HG03175 (cell line): ENCODE results near the gene SYNGR1.

Experiments
- ATAC-seq: cut with Tn5 transposase; IDR thresholded peaks from one replicate; pipeline ENCODE4 v1.9.1; 2021; ENCODE audit warnings: mild to moderate bottlenecking, moderate library complexity; ENCODE audit not compliant: unreplicated experiment

The SYNGR1 gene

GRCh38 chr22:39368461-39368911 lies 18.7 kb downstream of the SYNGR1 start:
- ATAC-seq: no peak

- ATAC-seq: no peak
Measured at GRCh38 chr22:39369186-39369585, 19.4 kb downstream of the SYNGR1 start.

- ATAC-seq: no peak
Measured at GRCh38 chr22:39369586-39369985, 19.8 kb downstream of the SYNGR1 start.

GRCh38 chr22:39371732-39372131 lies 21.9 kb downstream of the SYNGR1 start:
- ATAC-seq: no peak

- no peak for ATAC-seq
Measured at GRCh38 chr22:39374191-39374590, 24.4 kb downstream of the SYNGR1 start.

GRCh38 chr22:39374801-39375200 lies 25.0 kb downstream of the SYNGR1 start:
- no peak for ATAC-seq

- ATAC-seq: no peak
Measured at GRCh38 chr22:39375646-39376045, 25.9 kb downstream of the SYNGR1 start.

- ATAC-seq: no peak
Measured at GRCh38 chr22:39379756-39380730, 30.3 kb downstream of the SYNGR1 start.

GRCh38 chr22:39381009-39381755 lies 31.4 kb downstream of the SYNGR1 start:
- ATAC-seq: no peak

- no peak for ATAC-seq
Measured at GRCh38 chr22:39381930-39382329, 32.1 kb downstream of the SYNGR1 start.

GRCh38 chr22:39382410-39382809 lies 32.6 kb downstream of the SYNGR1 start:
- ATAC-seq: peak; percentile 56

- no peak for ATAC-seq
Measured at GRCh38 chr22:39383841-39384625, 34.2 kb downstream of the SYNGR1 start.

- no peak for ATAC-seq
Measured at GRCh38 chr22:39384750-39385480, 35.1 kb downstream of the SYNGR1 start.

GRCh38 chr22:39388261-39389011 lies 38.6 kb downstream of the SYNGR1 start:
- peak; percentile 73 for ATAC-seq

GRCh38 chr22:39389420-39389819 lies 39.6 kb downstream of the SYNGR1 start:
- ATAC-seq: no peak

- no peak for ATAC-seq
Measured at GRCh38 chr22:39392341-39392948, 42.7 kb downstream of the SYNGR1 start.

GRCh38 chr22:39395936-39396796 lies 46.4 kb downstream of the SYNGR1 start:
- ATAC-seq: no peak

GRCh38 chr22:39396797-39397195 lies 47.0 kb downstream of the SYNGR1 start:
- ATAC-seq: no peak
